HepG2 (cell line): ENCODE data around the gene BCAS3. TPM values are rescaled to one million over a fixed set of nuclear protein-coding genes. Genes with fewer than 3 reads are reported as not detected.

Experiments used
- ASH2L ChIP-seq: fragments of 300-600, 200-600 bp; sonication (generic); IDR thresholded peaks from 2 replicates; pipeline ENCODE4 v1.7.0; 2017; ENCODE audit warnings: low read depth, mild to moderate bottlenecking, moderate library complexity, mixed read lengths, low read length; ENCODE audit not compliant: insufficient read length
- ATF5 ChIP-seq: sonication (generic); formaldehyde crosslinking; IDR thresholded peaks from 2 replicates; pipeline ENCODE4 v1.4.0; 2020; ENCODE audit warnings: mild to moderate bottlenecking, low read depth, missing genetic modification reagents
- BATF2 ChIP-seq: sonication (generic); formaldehyde crosslinking; IDR thresholded peaks from 2 replicates; pipeline ENCODE4 v1.8.0; 2022; ENCODE audit warnings: mild to moderate bottlenecking, missing genetic modification reagents, moderate library complexity
- CBX5 ChIP-seq: sonication (generic); formaldehyde crosslinking; IDR thresholded peaks from 2 replicates; pipeline ENCODE4 v1.4.0; 2020; ENCODE audit warnings: missing genetic modification reagents, borderline replicate concordance
- CREB1 ChIP-seq, 2 experiments: fragments of 450-650 bp in 1 of 2; IDR thresholded peaks; 2 replicates each; pipeline ENCODE4 v1.6.1; 2016 to 2017; ENCODE audit warnings: control low read depth in 1 of 2, mild to moderate bottlenecking in 1 of 2, missing compliant biosample characterization in 1 of 2, missing genetic modification characterization in 1 of 2
- EHMT2 ChIP-seq: fragments of 200-600 bp; sonication (generic); IDR thresholded peaks from 2 replicates; pipeline ENCODE4 v1.7.0; 2017; ENCODE audit warnings: antibody characterized with exemption, low read depth, low read length, borderline replicate concordance
- HBP1 ChIP-seq: IDR thresholded peaks from 2 replicates; pipeline ENCODE4 v1.6.1; 2016; ENCODE audit warnings: low read depth, control low read depth
- POLR2AphosphoS2 ChIP-seq: IDR thresholded peaks from 2 replicates; pipeline ENCODE4 v1.6.1; 2011; ENCODE audit warnings: low read depth, low read length, improper control_type of control experiment
- RBAK ChIP-seq: sonication (generic); formaldehyde crosslinking; IDR thresholded peaks from 2 replicates; pipeline ENCODE4 v1.5.1; 2020; ENCODE audit warnings: mild to moderate bottlenecking, missing genetic modification reagents
- SAFB2 ChIP-seq: sonication (generic); formaldehyde crosslinking; IDR thresholded peaks from 2 replicates; pipeline ENCODE4 v1.5.1; 2020; ENCODE audit warnings: missing genetic modification reagents, low read depth, mild to moderate bottlenecking, borderline replicate concordance
- TAF15 ChIP-seq: fragments of 200-400 bp; formaldehyde crosslinking; IDR thresholded peaks from one replicate; pipeline ENCODE4 v1.6.1; 2018; ENCODE audit warnings: mild to moderate bottlenecking, low read depth, low read length; ENCODE audit not compliant: poor library complexity, severe bottlenecking
- ZBTB33 ChIP-seq: sonication (generic); formaldehyde crosslinking; IDR thresholded peaks from 2 replicates; pipeline ENCODE4 v1.4.0; 2020; ENCODE audit warnings: missing genetic modification reagents
- ZNF432 ChIP-seq: sonication (generic); formaldehyde crosslinking; IDR thresholded peaks from 2 replicates; pipeline ENCODE4 v1.5.0; 2020; ENCODE audit warnings: missing genetic modification reagents, mild to moderate bottlenecking, borderline replicate concordance
- ZNF576 ChIP-seq: sonication (generic); formaldehyde crosslinking; IDR thresholded peaks from 2 replicates; pipeline ENCODE4 v1.4.0; 2020; ENCODE audit warnings: mild to moderate bottlenecking, missing genetic modification reagents
- ZNF704 ChIP-seq: sonication (generic); formaldehyde crosslinking; IDR thresholded peaks from 2 replicates; pipeline ENCODE4 v1.8.1; 2023; ENCODE audit warnings: mild to moderate bottlenecking, inconsistent platforms, moderate library complexity, missing genetic modification reagents, borderline replicate concordance
- ZNF878 ChIP-seq: sonication (generic); formaldehyde crosslinking; IDR thresholded peaks from 2 replicates; pipeline ENCODE4 v1.8.1; 2023; ENCODE audit warnings: mild to moderate bottlenecking, missing genetic modification reagents, moderate library complexity
- polyA plus RNA-seq, 8 experiments: library from polyadenylated mRNA; depleted of rRNA in 3 of 8; stranded (reverse) in 7 of 8; unstranded in 1 of 8; fragments of >200 nt; fragmentation: Illumina TruSeq in 4 of 8; extraction: Trizol in 4 of 8; gene quantifications; 2 replicates each; pipeline versions ENCODE4 v1.2.1 to v1.2.3, GENCODE V29; 2011 to 2016; ENCODE audit warnings: low read depth in 4 of 8, missing spikeins in 1 of 8, mixed read lengths in 1 of 8; ENCODE audit not compliant: insufficient read depth in 1 of 8
- total RNA-seq, 5 experiments: library from RNA; depleted of rRNA; stranded (reverse); fragments of >200 nt; fragmentation: Illumina TruSeq; extraction: Trizol; gene quantifications; 2 replicates each; pipeline ENCODE4 v1.2.3, GENCODE V29; 2016; ENCODE audit warnings: low read depth in 1 of 5

BCAS3 gene
- total and polyA plus RNA-seq, 2 of the 13 experiments (the other 11 are each of a cell fraction or from before 2014, with no cell fraction given) = 10.7 to 11.2 TPM

GRCh38 chr17:60677308-60678117 lies at the start of gene BCAS3 (continued):
- peak; percentile 81 for TF ChIP-seq TAF15
- TF ChIP-seq ASH2L = peak; percentile 98
- no peak for TF ChIP-seq ATF5 (CRISPR knock-in tag)
- peak; percentile 67; the same call in 1 of the 2 replicates for TF ChIP-seq ZNF576
- TF ChIP-seq EHMT2 = peak; percentile 37; the same call in 1 of the 2 replicates
- no peak; the same call in 1 of the 2 replicates for TF ChIP-seq SAFB2 (CRISPR knock-in tag)
- TF ChIP-seq BATF2 (CRISPR knock-in tag) = no peak
- 0 out of 2 replicates have a peak, but pooled peaks have one; percentile 42 for TF ChIP-seq ZBTB33 (CRISPR knock-in tag)
- TF ChIP-seq HBP1 (CRISPR knock-in tag) = no peak
- no peak for TF ChIP-seq ZNF878 (CRISPR knock-in tag)
- TF ChIP-seq ZNF432 (CRISPR knock-in tag) = no peak
- peak; percentile 45; the same call in 1 of the 2 replicates for TF ChIP-seq RBAK (CRISPR knock-in tag)
- TF ChIP-seq CBX5 (CRISPR knock-in tag) = peak; percentile 27; the same call in 1 of the 2 replicates
- TF ChIP-seq ZNF704 = peak; percentile 88; the same call in 1 of the 2 replicates
- peak; percentile 73 for TF ChIP-seq CREB1 (IDR thresholded peaks at IDR 0.05)
- TF ChIP-seq CREB1 (CRISPR knock-in tag; IDR thresholded peaks at IDR 0.05) = peak; percentile 92
- TF ChIP-seq POLR2AphosphoS2 = no peak
